Heart left ventricle (tissue), 16 donors: Measurements from ENCODE around the gene PARN. TPM values are rescaled to one million over a fixed set of nuclear protein-coding genes. Genes with fewer than 3 reads are reported as not detected.

ENCODE experiments used
- ATAC-seq, 4 donors: fragments of 200-7000 bp; cut with Tn5 transposase; one replicate each; pipeline ENCODE4 v1.9.1; 2020 to 2022; ENCODE audit warnings: moderate library complexity in 4 of 4, mild to moderate bottlenecking in 3 of 4, moderate number of reproducible peaks in 1 of 4
- DNase-seq, 5 donors: peaks; one replicate each; pipeline ENCODE4 v3.0.0-alpha.2; 2020
- H3K27ac ChIP-seq, 12 donors: fragments of 200-600 bp; sonication (generic) in 4 of 12; one replicate each; pipeline versions ENCODE4 v1.5.0 to v1.8.0; 2016 to 2022; ENCODE audit warnings: mild to moderate bottlenecking in 2 of 12
- H3K27me3 ChIP-seq, 9 donors: fragments of 200-600 bp; sonication (generic) in 2 of 9; one replicate each; pipeline versions ENCODE4 v1.5.1 to v1.8.0; 2016 to 2022; ENCODE audit warnings: mild to moderate bottlenecking in 3 of 9
- H3K36me3 ChIP-seq, 9 donors: fragments of 200-600 bp; sonication (generic) in 2 of 9; one replicate each; pipeline versions ENCODE4 v1.5.0 to v1.8.0; 2018 to 2022; ENCODE audit warnings: mild to moderate bottlenecking in 2 of 9
- H3K4me1 ChIP-seq, 12 donors: fragments of 200-600 bp; sonication (generic) in 4 of 12; one replicate each; pipeline versions ENCODE4 v1.5.0 to v1.8.0; 2016 to 2022; ENCODE audit warnings: mild to moderate bottlenecking in 3 of 12
- H3K4me3 ChIP-seq, 12 donors: fragments of 200-600 bp; sonication (generic) in 4 of 12; one replicate each; pipeline versions ENCODE4 v1.5.0 to v1.8.0; 2017 to 2022; ENCODE audit warnings: mild to moderate bottlenecking in 9 of 12, moderate library complexity in 4 of 12
- H3K9me3 ChIP-seq, 12 donors: fragments of 200-600 bp; sonication (generic) in 4 of 12; one replicate each; pipeline versions ENCODE4 v1.5.0 to v1.8.0; 2016 to 2022; ENCODE audit warnings: mild to moderate bottlenecking in 1 of 12
- POLR2A ChIP-seq, 2 donors: fragments of 450-650 bp; IDR thresholded peaks; one replicate each; pipeline ENCODE4 v1.6.1; 2017; ENCODE audit warnings: antibody characterized with exemption in 2 of 2, mild to moderate bottlenecking in 2 of 2, moderate library complexity in 2 of 2
- WGBS, 4 donors: extraction: QIAGEN DNeasy Blood & Tissue Kit in 2 of 4; methylation state at CpG; one replicate each; pipeline versions ENCODE4 v1.1.5 to v1.1.7; 2013 to 2018; 5-methylcytosine and 5-hydroxymethylcytosine counted together
- intact Hi-C, 10 donors: fragments of 100-400 bp; cut with DNase I; formaldehyde crosslinking; loops; one replicate each; pipeline versions ENCODE4 v1.11.1 to v1.14.2; 2022
- polyA plus RNA-seq, 2 donors: library from polyadenylated mRNA; stranded (reverse); fragments of 200-250 nt; gene quantifications; one replicate each; pipeline ENCODE4 v1.2.3, GENCODE V29; 2013
- total RNA-seq, 9 donors: library from RNA; depleted of rRNA in 2 of 9; stranded (reverse); fragments of >200 nt in 2 of 9; fragmentation: NEBNext Ultra II Directional in 3 of 9; extraction: Animal tissue kit (Norgen Biotek cat#: 25700) in 3 of 9; gene quantifications; one replicate each; pipeline versions ENCODE4 v1.1.0 to v1.2.4, GENCODE V29; 2016 to 2023
- TF ChIP-seq, protein P1 (sequence below), 12 donors: fragments of 200-600 bp; sonication (generic) in 4 of 12; IDR thresholded peaks; one replicate each; pipeline versions ENCODE4 v1.5.0 to v1.8.0; 2018 to 2022; ENCODE audit warnings: antibody characterized with exemption in 12 of 12, mild to moderate bottlenecking in 5 of 12
- donor health status: ischemic (EF 13 %, LVEDD 7.1; RV severe dilation, severe dysfunction).
- donor health status: healthy with polysubstance abuse.
- donor health status: DM: no; HTN: yes; CAD: no.
- donor health status: DM: no; HTN: no; CAD: no.
- donor health status: ischemic (EF 25% LVEDD 6.9; RV normal size, moderate dysfunction).
- donor health status: ischemic (EF 25% LVEDD 5.7; RV mildly dilated, moderate dysfunction).
- donor health status: healthy.
- donor health status: DM: yes; HTN: yes; CAD: no.
- donor health status: ischemic (EF 35%, LVEDD 5.7; RV mildly dilated, moderate dysfunction).
- donor health status: nonischemic (EF 11% LVEDD 7.7; RV severe dilation, severe dysfunction).
- donor health status: DM: yes; HTN: yes; CAD: no.
- donor health status: PGD.
- donor health status: ischemic (EF 29% LVEDD 5.4; RV normal size, mild dysfunction).
- donor health status: nonischemic (EF 23%, LVEDD 6.1; RV moderate dilation, normal function).

Gene PARN
- total and polyA plus RNA-seq, 11 donors, result 7.7 to 25.9 (median 19.8) TPM

GRCh38 chr16:14496786-14497185 is 133.3 kb downstream of the PARN start:
- intact Hi-C loops, result no loop called here
- no peaks in the 10 kb centered on the region for H3K9me3 ChIP-seq
- H3K4me3 ChIP-seq, result no peak overlapping the region
- peak; percentile 57 to 76 (median 70) for ATAC-seq
- WGBS, 4 donors, result 31 to 41% (median 37%) methylated on average over 7 of the region's 7 CpGs
- H3K27me3 ChIP-seq, result no peaks in the 10 kb centered on the region
- H3K4me1 ChIP-seq, result peaks cover 0 to 57% (median 25%) of the 10 kb centered on the region in 12 donors
- H3K36me3 ChIP-seq, result peaks cover 0 to 3% (median 0%) of the 10 kb centered on the region in 9 donors
- no peak for TF ChIP-seq POLR2A (IDR thresholded peaks at IDR 0.05)
- TF ChIP-seq, protein P1, sequence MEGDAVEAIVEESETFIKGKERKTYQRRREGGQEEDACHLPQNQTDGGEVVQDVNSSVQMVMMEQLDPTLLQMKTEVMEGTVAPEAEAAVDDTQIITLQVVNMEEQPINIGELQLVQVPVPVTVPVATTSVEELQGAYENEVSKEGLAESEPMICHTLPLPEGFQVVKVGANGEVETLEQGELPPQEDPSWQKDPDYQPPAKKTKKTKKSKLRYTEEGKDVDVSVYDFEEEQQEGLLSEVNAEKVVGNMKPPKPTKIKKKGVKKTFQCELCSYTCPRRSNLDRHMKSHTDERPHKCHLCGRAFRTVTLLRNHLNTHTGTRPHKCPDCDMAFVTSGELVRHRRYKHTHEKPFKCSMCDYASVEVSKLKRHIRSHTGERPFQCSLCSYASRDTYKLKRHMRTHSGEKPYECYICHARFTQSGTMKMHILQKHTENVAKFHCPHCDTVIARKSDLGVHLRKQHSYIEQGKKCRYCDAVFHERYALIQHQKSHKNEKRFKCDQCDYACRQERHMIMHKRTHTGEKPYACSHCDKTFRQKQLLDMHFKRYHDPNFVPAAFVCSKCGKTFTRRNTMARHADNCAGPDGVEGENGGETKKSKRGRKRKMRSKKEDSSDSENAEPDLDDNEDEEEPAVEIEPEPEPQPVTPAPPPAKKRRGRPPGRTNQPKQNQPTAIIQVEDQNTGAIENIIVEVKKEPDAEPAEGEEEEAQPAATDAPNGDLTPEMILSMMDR (IDR thresholded peaks at IDR 0.05), result no peak
- peak overlapping the region; percentile 2 to 77 (median 64) for H3K27ac ChIP-seq
- DNase-seq, result peak in 1 of 5 donors; percentile 32

DNA sequence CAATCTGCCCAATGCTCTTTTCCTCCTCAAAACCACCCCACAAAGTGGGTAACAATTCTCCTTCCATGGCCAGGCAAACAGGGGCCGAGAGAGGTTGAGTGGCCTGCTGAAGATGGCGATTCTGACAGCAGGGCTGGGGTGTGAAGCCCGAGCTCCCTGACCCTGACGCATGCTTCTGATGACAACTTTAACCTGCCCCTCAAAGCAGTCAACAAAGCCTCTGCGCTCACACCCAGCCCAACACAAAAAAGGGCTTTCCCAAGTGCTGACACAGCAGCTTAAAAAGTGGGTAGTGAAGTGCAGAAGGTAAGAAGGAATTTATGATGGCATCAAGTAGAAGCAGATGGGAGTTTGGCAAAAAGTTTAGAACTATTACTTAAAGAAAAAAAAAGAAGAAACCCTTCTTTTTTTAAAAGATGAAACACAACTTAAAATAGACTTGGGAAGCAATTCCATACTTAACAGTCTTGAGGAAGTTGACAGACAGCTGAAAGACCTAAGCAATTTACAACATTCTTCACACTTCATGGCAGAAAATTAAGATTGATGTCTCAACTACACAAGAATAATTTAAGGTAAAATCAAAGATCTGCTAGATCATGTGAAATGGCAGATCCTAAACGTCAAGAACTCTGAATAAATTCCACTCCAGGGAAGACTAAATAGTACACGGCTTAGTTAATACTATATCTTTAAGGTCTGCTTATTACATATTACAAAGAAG is 133.9 kb downstream of the PARN start:
- Histone ChIP-seq H3K27ac (peak overlapping the region; percentile 2 to 77 (median 64)), H3K9me3 (no peaks in the 10 kb centered on the region), H3K4me3 (no peak overlapping the region), H3K36me3 (peaks cover 0 to 3% (median 0%) of the 10 kb centered on the region in 9 donors), H3K4me1 (peaks cover 0 to 57% (median 25%) of the 10 kb centered on the region in 12 donors), H3K27me3 (no peaks in the 10 kb centered on the region)
- TF ChIP-seq, protein P1 (IDR thresholded peaks at IDR 0.05), result no peak
- TF ChIP-seq POLR2A (IDR thresholded peaks at IDR 0.05), result no peak
- DNase-seq, result peak in 1 of 5 donors; percentile 23
- peak in 3 of 4 donors; percentile 28 to 38 (median 37) for ATAC-seq
- WGBS, 4 donors, result 48 to 74% (median 53%) methylated on average over 7 of the region's 7 CpGs
- intact Hi-C loops, result no loop called here

- Histone ChIP-seq H3K9me3 (no peaks in the 10 kb centered on the region), H3K4me1 (peaks cover 0 to 57% (median 23%) of the 10 kb centered on the region in 12 donors), H3K27ac (peak overlapping the region in 8 of 12 donors; percentile 35 to 77 (median 64)), H3K36me3 (peaks cover 0 to 3% (median 0%) of the 10 kb centered on the region in 9 donors), H3K27me3 (no peaks in the 10 kb centered on the region), H3K4me3 (no peak overlapping the region)
- 89 to 94% (median 91%) methylated on average over 18 of the region's 18 CpGs for WGBS, 4 donors
- DNase-seq (no peak), ATAC-seq (peak in 1 of 4 donors; percentile 5)
- intact Hi-C loops, result no loop called here
- TF ChIP-seq POLR2A (IDR thresholded peaks at IDR 0.05), result no peak
- TF ChIP-seq, protein P1 (IDR thresholded peaks at IDR 0.05), result no peak
These were observed 134.6 kb downstream of the PARN start for GRCh38 chr16:14495213-14496046.
